ENCODE results near the gene RAB20. TPM values are rescaled to one million over a fixed set of nuclear protein-coding genes. Genes with fewer than 3 reads are reported as not detected.

The RAB20 gene
- total and polyA plus RNA-seq, 3 donors from 2014 or later, result 22.0 to 41.1 (median 27.2) TPM

DNA sequence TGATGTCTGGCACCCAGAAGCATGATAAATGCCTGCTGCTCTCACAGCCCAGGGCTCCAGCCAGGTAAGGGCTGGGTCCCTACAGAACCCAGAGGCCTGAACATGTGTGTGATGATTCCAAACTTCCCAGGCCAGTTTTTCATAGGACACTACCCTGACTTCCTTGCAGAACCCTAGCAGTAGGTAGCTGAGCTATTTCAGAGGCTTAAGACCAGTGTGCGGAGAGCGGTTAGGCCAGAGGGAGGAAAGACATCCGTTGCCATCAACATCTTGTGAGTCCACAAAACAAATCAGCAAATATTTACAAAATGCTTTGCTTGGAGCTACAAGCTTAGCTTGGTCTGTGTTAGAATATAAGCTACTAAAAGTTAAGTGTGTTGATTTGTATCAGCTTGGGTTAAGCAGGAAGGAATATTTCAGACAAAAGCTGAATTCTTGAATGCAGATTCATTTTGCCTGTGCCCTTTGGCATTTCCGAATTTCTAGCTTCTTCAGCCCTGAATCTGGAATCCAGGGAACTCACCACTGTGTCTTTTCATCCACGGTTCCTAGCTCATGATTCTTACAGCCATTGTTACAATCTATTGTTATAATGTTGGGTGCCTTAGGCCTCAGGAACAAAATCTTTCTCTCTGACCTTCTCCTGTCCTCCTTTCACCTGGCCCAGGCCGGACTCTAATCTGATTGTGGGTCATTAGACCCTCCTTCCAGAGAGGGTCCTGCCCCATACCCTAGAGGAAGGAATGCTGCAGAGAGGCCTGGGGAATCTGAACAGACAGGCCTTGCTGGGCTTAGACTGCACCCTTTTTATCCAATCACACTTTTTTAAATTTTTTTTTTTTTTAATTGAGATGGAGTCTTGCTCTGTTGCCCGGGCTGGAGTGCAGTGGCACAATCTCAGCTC lies 12.4 kb downstream of the RAB20 start:
- Histone ChIP-seq H3K27me3 (no peaks in the 10 kb centered on the region), H3K4me1 (peaks cover 51% of the 10 kb centered on the region), H3K4me3 (no peak overlapping the region), H3K27ac (peak overlapping the region in 1 of 2 donors; percentile 13), H3K36me3 (ENCODE audit: low read depth, missing control alignments) (no peaks in the 10 kb centered on the region), H3K9me3 (no peaks in the 10 kb centered on the region)
- no peak for DNase-seq
- intact Hi-C loops (cut with DNase I; ENCODE audit: low total_unique reads), result no loop called here
- WGBS, 2 donors, result 74 to 75% methylated on average over 7 of the region's 7 CpGs
- no peak for TF ChIP-seq POLR2A (IDR thresholded peaks at IDR 0.05)
- TF ChIP-seq, protein P1, sequence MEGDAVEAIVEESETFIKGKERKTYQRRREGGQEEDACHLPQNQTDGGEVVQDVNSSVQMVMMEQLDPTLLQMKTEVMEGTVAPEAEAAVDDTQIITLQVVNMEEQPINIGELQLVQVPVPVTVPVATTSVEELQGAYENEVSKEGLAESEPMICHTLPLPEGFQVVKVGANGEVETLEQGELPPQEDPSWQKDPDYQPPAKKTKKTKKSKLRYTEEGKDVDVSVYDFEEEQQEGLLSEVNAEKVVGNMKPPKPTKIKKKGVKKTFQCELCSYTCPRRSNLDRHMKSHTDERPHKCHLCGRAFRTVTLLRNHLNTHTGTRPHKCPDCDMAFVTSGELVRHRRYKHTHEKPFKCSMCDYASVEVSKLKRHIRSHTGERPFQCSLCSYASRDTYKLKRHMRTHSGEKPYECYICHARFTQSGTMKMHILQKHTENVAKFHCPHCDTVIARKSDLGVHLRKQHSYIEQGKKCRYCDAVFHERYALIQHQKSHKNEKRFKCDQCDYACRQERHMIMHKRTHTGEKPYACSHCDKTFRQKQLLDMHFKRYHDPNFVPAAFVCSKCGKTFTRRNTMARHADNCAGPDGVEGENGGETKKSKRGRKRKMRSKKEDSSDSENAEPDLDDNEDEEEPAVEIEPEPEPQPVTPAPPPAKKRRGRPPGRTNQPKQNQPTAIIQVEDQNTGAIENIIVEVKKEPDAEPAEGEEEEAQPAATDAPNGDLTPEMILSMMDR (IDR thresholded peaks at IDR 0.05), result no peak

GRCh38 chr13:110546926-110547325 lies 14.6 kb downstream of the RAB20 start:
- TF ChIP-seq, protein P1 (IDR thresholded peaks at IDR 0.05), result no peak
- TF ChIP-seq POLR2A (IDR thresholded peaks at IDR 0.05), result no peak
- H3K4me3 ChIP-seq, result no peak overlapping the region
- intact Hi-C loops (cut with DNase I; ENCODE audit: low total_unique reads), result no loop called here
- 38 to 66% methylated on average over 14 of the region's 14 CpGs for WGBS, 2 donors
- peak; percentile 96 for DNase-seq
- H3K36me3 ChIP-seq (ENCODE audit: low read depth, missing control alignments), result no peaks in the 10 kb centered on the region
- H3K27me3 ChIP-seq, result no peaks in the 10 kb centered on the region
- H3K4me1 ChIP-seq, result peaks cover 49% of the 10 kb centered on the region
- peak overlapping the region in 1 of 2 donors; percentile 28 for H3K27ac ChIP-seq
- no peaks in the 10 kb centered on the region for H3K9me3 ChIP-seq

DNA sequence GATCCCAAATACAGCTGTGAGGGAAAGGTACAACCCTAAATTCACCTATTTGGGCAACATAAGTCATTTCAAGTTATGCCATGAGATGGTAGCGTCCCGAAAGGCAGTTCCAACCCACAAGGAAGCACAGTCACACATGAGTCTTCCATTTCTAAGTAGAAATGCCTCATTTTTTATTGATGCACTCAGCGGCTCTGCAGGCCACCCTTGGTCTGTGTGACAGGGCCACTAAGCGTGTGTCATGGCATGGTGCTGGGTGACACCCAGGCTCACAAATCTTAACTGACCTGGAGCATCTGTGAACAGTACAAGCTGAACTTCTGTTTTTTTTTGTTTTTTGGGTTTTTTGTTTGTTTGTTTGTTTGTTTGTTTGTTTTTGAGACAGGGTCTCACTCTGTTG lies 15.1 kb downstream of the RAB20 start:
- no peak for DNase-seq
- H3K27me3 ChIP-seq, result no peaks in the 10 kb centered on the region
- no peak overlapping the region for H3K27ac ChIP-seq
- peaks cover 48% of the 10 kb centered on the region for H3K4me1 ChIP-seq
- intact Hi-C loops (cut with DNase I; ENCODE audit: low total_unique reads), result no loop called here
- no peaks in the 10 kb centered on the region for H3K9me3 ChIP-seq
- no peak for TF ChIP-seq POLR2A (IDR thresholded peaks at IDR 0.05)
- TF ChIP-seq, protein P1 (IDR thresholded peaks at IDR 0.05), result no peak
- H3K36me3 ChIP-seq (ENCODE audit: low read depth, missing control alignments), result no peaks in the 10 kb centered on the region
- no peak overlapping the region for H3K4me3 ChIP-seq
- WGBS, 2 donors, result 95 to 97% methylated on average over 4 of the region's 4 CpGs

- peaks cover 38% of the 10 kb centered on the region for H3K4me1 ChIP-seq
- no peaks in the 10 kb centered on the region for H3K36me3 ChIP-seq (ENCODE audit: low read depth, missing control alignments)
- no peak overlapping the region for H3K27ac ChIP-seq
- TF ChIP-seq, protein P1 (IDR thresholded peaks at IDR 0.05), result no peak
- TF ChIP-seq POLR2A (IDR thresholded peaks at IDR 0.05), result no peak
- no peaks in the 10 kb centered on the region for H3K27me3 ChIP-seq
- no peaks in the 10 kb centered on the region for H3K9me3 ChIP-seq
- 78 to 85% methylated on average over 6 of the region's 6 CpGs for WGBS, 2 donors
- H3K4me3 ChIP-seq, result no peak overlapping the region
- intact Hi-C loops (cut with DNase I; ENCODE audit: low total_unique reads), result no loop called here
- no peak for DNase-seq
Observed at GRCh38 chr13:110542169-110542796, 19.2 kb downstream of the RAB20 start.

Data from testis (tissue), 3 donors.